HEK293 (cell line): ENCODE data around the gene LY86.

ENCODE experiments used
- CTCF ChIP-seq: fragments of 450-650 bp; formaldehyde crosslinking; IDR thresholded peaks from 2 replicates; pipeline ENCODE4 v1.5.1; 2016; ENCODE audit warnings: missing biosample characterization, missing genetic modification characterization
- KLF7 ChIP-seq: fragments of 450-650 bp; formaldehyde crosslinking; IDR thresholded peaks from 2 replicates; pipeline ENCODE4 v1.5.1; 2016; ENCODE audit warnings: missing biosample characterization, missing genetic modification characterization, borderline replicate concordance
- ZNF133 ChIP-seq: fragments of 450-650 bp; formaldehyde crosslinking; IDR thresholded peaks from 2 replicates; pipeline ENCODE4 v1.5.1; 2016; ENCODE audit warnings: missing biosample characterization, missing genetic modification characterization
- ZNF24 ChIP-seq: fragments of 450-650 bp; formaldehyde crosslinking; IDR thresholded peaks from 2 replicates; pipeline ENCODE4 v1.5.1; 2016; ENCODE audit warnings: missing biosample characterization, missing genetic modification characterization
- ZNF639 ChIP-seq: fragments of 450-650 bp; formaldehyde crosslinking; IDR thresholded peaks from 2 replicates; pipeline ENCODE4 v1.5.1; 2016; ENCODE audit warnings: missing biosample characterization, missing genetic modification characterization
- TF ChIP-seq, protein P1 (sequence below): fragments of 450-650 bp; formaldehyde crosslinking; IDR thresholded peaks from 2 replicates; pipeline ENCODE4 v1.5.1; 2016; ENCODE audit warnings: missing biosample characterization, missing genetic modification characterization, low read depth

DNA sequence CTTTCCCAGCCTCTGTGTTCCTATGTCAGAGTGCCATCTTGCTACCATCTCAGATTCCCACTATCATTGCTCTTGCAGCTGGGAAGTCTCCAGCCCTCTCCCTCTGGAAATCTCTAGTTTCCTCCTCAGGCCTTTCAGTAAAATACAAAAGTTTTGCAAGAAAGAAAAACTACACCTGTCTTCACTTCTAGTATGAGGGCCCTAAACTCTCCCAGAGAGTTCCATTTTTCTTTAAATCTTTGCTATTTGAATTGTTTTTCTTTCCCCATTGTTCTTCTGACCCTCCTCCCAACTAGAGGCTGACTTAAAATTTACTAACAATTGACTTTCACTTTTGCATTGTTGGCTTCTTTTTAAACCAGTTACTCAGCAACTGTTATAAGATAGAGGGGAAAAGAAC, 62.8 kb downstream of the LY86 start:
- TF ChIP-seq ZNF639 (tag by site-specific recombination) (no peak), CTCF (tag by site-specific recombination) (no peak), KLF7 (tag by site-specific recombination) (no peak), ZNF24 (no peak), ZNF133 (tag by site-specific recombination) (no peak)
- TF ChIP-seq, protein P1, sequence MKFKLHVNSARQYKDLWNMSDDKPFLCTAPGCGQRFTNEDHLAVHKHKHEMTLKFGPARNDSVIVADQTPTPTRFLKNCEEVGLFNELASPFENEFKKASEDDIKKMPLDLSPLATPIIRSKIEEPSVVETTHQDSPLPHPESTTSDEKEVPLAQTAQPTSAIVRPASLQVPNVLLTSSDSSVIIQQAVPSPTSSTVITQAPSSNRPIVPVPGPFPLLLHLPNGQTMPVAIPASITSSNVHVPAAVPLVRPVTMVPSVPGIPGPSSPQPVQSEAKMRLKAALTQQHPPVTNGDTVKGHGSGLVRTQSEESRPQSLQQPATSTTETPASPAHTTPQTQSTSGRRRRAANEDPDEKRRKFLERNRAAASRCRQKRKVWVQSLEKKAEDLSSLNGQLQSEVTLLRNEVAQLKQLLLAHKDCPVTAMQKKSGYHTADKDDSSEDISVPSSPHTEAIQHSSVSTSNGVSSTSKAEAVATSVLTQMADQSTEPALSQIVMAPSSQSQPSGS (tag by site-specific recombination): no peak
